Measurements from ENCODE around the gene GRIP2.

GRIP2 gene

GRCh38 chr3:14561051-14561960 lies 21.2 kb upstream of the GRIP2 start:
- no peak for DNase-seq

GRCh38 chr3:14560110-14560509 lies 20.0 kb upstream of the GRIP2 start:
- no peak for DNase-seq

GRCh38 chr3:14558029-14558428 lies 17.9 kb upstream of the GRIP2 start:
- no peak for DNase-seq

GRCh38 chr3:14555835-14556234 lies 15.7 kb upstream of the GRIP2 start:
- peak; percentile 9 for DNase-seq

- no peak for DNase-seq
Measured at GRCh38 chr3:14554715-14555114, 14.6 kb upstream of the GRIP2 start.

- no peak for DNase-seq
Measured at GRCh38 chr3:14553871-14554270, 13.7 kb upstream of the GRIP2 start.

GRCh38 chr3:14552717-14553116 lies 12.6 kb upstream of the GRIP2 start:
- DNase-seq = no peak

- no peak for DNase-seq
Measured at GRCh38 chr3:14552041-14552648, 12.0 kb upstream of the GRIP2 start.

- no peak for DNase-seq
Measured at GRCh38 chr3:14550651-14551611, 10.8 kb upstream of the GRIP2 start.

- DNase-seq = no peak
Measured at GRCh38 chr3:14550181-14550580, 10.0 kb upstream of the GRIP2 start.

GRCh38 chr3:14549256-14549919 lies 9.2 kb upstream of the GRIP2 start:
- no peak for DNase-seq

GRCh38 chr3:14548321-14548729 lies 8.2 kb upstream of the GRIP2 start:
- DNase-seq = peak; percentile 64

- no peak for DNase-seq
Measured at GRCh38 chr3:14547693-14548092, 7.6 kb upstream of the GRIP2 start.

GRCh38 chr3:14546041-14546440 lies 5.9 kb upstream of the GRIP2 start:
- DNase-seq = no peak

- DNase-seq = no peak
Measured at GRCh38 chr3:14545251-14545635, 5.1 kb upstream of the GRIP2 start.

GRCh38 chr3:14544282-14545250 lies 4.4 kb upstream of the GRIP2 start:
- no peak for DNase-seq

GRCh38 chr3:14543446-14543845 lies 3.3 kb upstream of the GRIP2 start:
- DNase-seq = no peak

GRCh38 chr3:14542656-14543055 lies 2.5 kb upstream of the GRIP2 start:
- DNase-seq = no peak

GRCh38 chr3:14541646-14542045 lies 1.5 kb upstream of the GRIP2 start:
- no peak for DNase-seq

- DNase-seq = no peak
Measured at GRCh38 chr3:14540821-14541385, 761 bp upstream of the GRIP2 start.

GRCh38 chr3:14539384-14539741 lies 779 bp downstream of the GRIP2 start:
- DNase-seq = no peak

All from activated CD4-positive, alpha-beta T cell treated with anti-CD3 and anti-CD28 coated beads for 48 hours (primary cell).